Nephron (organoid): ENCODE measurements around the gene PTH.

ENCODE experiments used
- H3K27ac Mint-ChIP-seq, 3 experiments: 2 replicates each; pipeline ENCODE4 v1.8.0; 2020; ENCODE audit warnings: mixed read lengths in 3 of 3, mild to moderate bottlenecking in 2 of 3, moderate library complexity in 1 of 3
- H3K27me3 Mint-ChIP-seq: 2 replicates; pipeline ENCODE4 v1.8.0; 2021; ENCODE audit warnings: low read depth, mild to moderate bottlenecking, moderate library complexity, mixed read lengths
- H3K36me3 Mint-ChIP-seq: 2 replicates; pipeline ENCODE4 v1.8.0; 2020; ENCODE audit warnings: low read depth, mixed read lengths
- H3K4me1 Mint-ChIP-seq: 2 replicates; pipeline ENCODE4 v1.8.0; 2020; ENCODE audit warnings: mixed read lengths
- H3K4me3 Mint-ChIP-seq, 3 experiments: 2 replicates each; pipeline ENCODE4 v1.8.0; 2020; ENCODE audit warnings: mild to moderate bottlenecking in 3 of 3, mixed read lengths in 3 of 3, moderate library complexity in 2 of 3
- H3K9me3 Mint-ChIP-seq: 2 replicates; pipeline ENCODE4 v1.8.0; 2020; ENCODE audit warnings: mixed read lengths
- TF ChIP-seq, protein P1 (sequence below), 3 experiments: fragments of 200-600 bp; sonication (generic); IDR thresholded peaks; one replicate each; pipeline ENCODE4 v1.5.0; 2021; ENCODE audit warnings: antibody characterized with exemption in 3 of 3; ENCODE audit not compliant: unreplicated experiment in 3 of 3

The PTH gene

DNA sequence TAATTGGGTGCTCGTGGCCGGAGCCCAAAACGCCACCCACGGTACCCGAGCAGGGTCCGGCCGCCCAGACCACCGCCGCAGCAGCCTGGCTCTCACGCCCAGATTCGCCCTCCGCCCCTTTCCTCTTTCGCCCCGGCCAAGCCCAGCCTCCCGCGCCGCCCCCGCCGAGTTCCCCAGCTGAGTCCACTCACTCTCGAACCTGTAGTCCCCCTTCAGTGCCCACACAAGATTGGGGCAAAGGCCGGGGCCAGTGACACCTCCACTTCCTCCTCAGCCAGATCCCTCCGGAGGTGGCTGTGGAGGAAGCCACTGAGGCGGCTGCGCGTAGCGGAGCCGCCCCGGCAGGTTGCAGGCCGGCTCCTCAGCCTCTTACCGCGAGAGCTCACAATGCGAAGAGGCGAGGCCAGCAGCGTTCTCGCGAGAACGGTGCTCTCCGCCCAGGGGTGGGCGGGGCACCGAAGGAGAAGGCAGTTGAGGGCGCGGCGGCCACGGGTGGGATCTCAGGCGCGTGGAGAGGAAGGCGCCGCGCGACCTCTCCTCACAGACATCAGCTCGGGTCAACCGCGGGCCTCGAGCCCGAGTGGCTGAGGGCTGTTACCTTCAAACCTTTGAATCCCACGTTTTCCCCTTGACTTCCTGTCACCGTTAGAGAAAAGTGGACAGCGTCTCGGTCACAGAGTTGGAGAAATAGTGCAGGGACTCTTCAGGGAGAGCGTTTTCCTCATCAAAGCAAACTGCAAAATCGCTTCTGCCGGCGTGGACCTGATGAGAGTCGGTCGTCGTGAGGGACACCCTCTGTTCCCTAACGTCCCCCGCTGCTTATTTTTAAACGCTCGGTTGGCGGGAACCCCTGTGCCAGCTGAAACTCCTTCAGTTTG lies 32.7 kb downstream of the PTH start, which contains the start of gene BTBD10:
Gene BTBD10, minus strand, starts transcription at position 322 of the 878 bp plus-strand sequence. CDS start 18,098 bp downstream, outside the sequence.
- no peaks in the 10 kb centered on the region for H3K9me3 Mint-ChIP-seq
- H3K27me3 Mint-ChIP-seq = no peaks in the 10 kb centered on the region
- H3K36me3 Mint-ChIP-seq = peaks cover 9% of the 10 kb centered on the region
- peaks cover 21% of the 10 kb centered on the region for H3K4me1 Mint-ChIP-seq
- peak within 1 kb of the TSS; percentile 99 to 100 (median 99) for H3K4me3 Mint-ChIP-seq
- TF ChIP-seq, protein P1, sequence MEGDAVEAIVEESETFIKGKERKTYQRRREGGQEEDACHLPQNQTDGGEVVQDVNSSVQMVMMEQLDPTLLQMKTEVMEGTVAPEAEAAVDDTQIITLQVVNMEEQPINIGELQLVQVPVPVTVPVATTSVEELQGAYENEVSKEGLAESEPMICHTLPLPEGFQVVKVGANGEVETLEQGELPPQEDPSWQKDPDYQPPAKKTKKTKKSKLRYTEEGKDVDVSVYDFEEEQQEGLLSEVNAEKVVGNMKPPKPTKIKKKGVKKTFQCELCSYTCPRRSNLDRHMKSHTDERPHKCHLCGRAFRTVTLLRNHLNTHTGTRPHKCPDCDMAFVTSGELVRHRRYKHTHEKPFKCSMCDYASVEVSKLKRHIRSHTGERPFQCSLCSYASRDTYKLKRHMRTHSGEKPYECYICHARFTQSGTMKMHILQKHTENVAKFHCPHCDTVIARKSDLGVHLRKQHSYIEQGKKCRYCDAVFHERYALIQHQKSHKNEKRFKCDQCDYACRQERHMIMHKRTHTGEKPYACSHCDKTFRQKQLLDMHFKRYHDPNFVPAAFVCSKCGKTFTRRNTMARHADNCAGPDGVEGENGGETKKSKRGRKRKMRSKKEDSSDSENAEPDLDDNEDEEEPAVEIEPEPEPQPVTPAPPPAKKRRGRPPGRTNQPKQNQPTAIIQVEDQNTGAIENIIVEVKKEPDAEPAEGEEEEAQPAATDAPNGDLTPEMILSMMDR (IDR thresholded peaks at IDR 0.05; ENCODE audit: unreplicated experiment in 3 of 3) = no peak
- peak within 1 kb of the TSS; percentile 94 to 98 (median 96) for H3K27ac Mint-ChIP-seq

DNA sequence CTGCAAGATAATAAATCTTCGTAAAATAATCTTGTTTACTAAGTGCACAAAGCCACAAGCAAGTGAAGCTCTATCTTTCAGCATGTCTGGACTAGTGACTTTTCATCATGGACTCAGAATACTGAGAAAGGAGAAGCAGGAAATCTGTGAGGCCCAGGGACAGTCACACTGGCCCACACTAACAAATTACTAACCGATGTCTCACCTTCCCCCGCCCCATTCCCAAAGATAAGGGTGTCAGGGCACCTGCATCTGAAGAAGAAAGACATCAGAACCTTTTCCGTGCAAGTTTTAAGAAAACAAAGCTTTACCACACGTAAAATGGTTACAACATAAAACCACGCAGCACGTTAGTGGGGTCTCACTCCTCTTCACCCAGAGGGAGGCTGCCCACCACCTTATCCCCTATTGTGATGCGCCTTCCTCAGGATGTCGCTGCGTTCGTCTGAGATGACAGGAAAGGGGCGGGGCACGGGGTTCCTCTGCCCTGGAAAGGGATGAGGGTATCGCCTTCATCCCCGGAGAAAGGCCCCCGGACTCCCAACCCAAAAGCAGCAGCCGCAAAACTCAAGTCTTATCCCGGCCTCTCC lies 33.4 kb downstream of the PTH start:
- Mint-ChIP-seq H3K4me3 (peak overlapping the region; percentile 99 to 100 (median 99)), H3K27ac (peak overlapping the region; percentile 94 to 98 (median 96)), H3K9me3 (no peaks in the 10 kb centered on the region), H3K36me3 (peaks cover 9% of the 10 kb centered on the region), H3K27me3 (no peaks in the 10 kb centered on the region), H3K4me1 (peaks cover 21% of the 10 kb centered on the region)
- TF ChIP-seq, protein P1 (IDR thresholded peaks at IDR 0.05; ENCODE audit: unreplicated experiment in 3 of 3) = no peak

DNA sequence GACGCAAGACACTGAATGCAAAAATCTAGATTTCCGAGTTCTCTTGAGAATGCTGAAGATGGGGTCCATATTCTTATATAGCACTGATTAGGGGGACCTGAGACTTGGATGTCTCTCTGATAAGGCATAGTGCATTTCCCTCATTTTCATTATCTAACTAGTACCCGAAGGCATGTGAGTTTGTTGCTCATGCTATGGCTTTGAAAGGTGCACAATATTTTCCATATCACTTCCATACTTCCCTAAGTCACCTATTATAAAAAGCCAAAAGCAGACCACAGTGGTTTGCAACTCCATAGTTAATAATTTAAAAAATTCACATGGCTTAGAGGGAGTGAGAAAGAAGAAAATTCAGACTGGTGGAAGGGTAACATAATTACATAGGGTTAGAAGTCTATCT lies 34.5 kb downstream of the PTH start:
- peak overlapping the region; percentile 99 to 100 (median 99) for H3K4me3 Mint-ChIP-seq
- H3K36me3 Mint-ChIP-seq = peaks cover 9% of the 10 kb centered on the region
- no peaks in the 10 kb centered on the region for H3K9me3 Mint-ChIP-seq
- H3K4me1 Mint-ChIP-seq = peaks cover 21% of the 10 kb centered on the region
- TF ChIP-seq, protein P1 (IDR thresholded peaks at IDR 0.05; ENCODE audit: unreplicated experiment in 3 of 3) = no peak
- H3K27ac Mint-ChIP-seq = peak overlapping the region in 2 of 3 experiments; percentile 39 to 98
- H3K27me3 Mint-ChIP-seq = no peaks in the 10 kb centered on the region

DNA sequence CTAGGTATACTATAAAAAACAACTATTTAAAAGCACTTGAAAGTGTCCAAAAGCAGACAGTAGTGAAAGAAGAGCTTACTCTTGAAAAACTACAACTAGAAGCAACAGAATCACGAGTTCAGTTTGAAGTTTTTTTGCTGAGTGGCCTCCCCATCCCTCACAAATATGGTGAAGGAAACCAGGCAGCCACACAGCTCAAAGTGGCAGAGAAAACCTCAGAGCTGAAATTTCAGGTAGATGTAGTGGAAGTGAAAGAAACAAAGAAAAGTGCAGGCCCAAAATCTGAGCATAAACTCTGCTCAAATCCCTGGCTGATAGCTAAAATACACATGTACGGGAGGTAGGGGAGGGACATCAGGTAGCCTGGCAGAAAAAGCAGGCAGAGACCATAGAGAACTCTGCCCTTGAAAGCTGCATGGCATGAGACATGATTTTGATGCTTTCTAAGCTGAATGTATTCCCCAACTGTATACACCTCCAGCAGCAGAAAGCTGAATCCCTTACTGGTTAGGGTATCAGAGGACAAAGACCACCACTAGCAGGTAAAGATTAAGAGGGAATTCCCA lies 44.9 kb downstream of the PTH start:
- Mint-ChIP-seq H3K9me3 (peaks cover 5% of the 10 kb centered on the region), H3K4me3 (no peak overlapping the region), H3K27me3 (no peaks in the 10 kb centered on the region), H3K36me3 (peaks cover 18% of the 10 kb centered on the region), H3K27ac (no peak overlapping the region), H3K4me1 (no peaks in the 10 kb centered on the region)
- TF ChIP-seq, protein P1 (IDR thresholded peaks at IDR 0.05; ENCODE audit: unreplicated experiment in 3 of 3) = no peak

DNA sequence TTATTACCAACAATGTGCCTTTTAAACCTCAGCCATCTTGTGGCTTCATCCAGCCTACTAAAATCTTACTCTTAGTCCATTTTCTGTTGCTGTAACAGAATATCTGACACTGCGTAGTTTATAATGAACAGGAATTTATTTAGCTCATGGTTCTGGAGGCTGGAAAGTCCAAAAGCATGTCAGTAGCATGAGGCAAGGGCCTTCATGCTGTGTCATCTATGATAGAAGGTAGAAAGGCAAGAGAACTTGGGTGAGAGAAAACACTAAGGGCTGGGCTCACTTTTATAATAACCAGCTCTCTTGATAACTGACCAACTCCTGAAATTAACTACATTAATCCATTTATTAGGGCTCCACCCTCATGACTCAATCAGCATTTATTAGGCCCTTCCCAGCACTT lies 46.3 kb downstream of the PTH start:
- Mint-ChIP-seq H3K4me1 (no peaks in the 10 kb centered on the region), H3K4me3 (no peak overlapping the region), H3K27ac (no peak overlapping the region), H3K9me3 (peaks cover 5% of the 10 kb centered on the region), H3K36me3 (peaks cover 15% of the 10 kb centered on the region), H3K27me3 (no peaks in the 10 kb centered on the region)
- TF ChIP-seq, protein P1 (IDR thresholded peaks at IDR 0.05; ENCODE audit: unreplicated experiment in 3 of 3) = no peak
